ENCODE data around the gene CDH9.

DNA sequence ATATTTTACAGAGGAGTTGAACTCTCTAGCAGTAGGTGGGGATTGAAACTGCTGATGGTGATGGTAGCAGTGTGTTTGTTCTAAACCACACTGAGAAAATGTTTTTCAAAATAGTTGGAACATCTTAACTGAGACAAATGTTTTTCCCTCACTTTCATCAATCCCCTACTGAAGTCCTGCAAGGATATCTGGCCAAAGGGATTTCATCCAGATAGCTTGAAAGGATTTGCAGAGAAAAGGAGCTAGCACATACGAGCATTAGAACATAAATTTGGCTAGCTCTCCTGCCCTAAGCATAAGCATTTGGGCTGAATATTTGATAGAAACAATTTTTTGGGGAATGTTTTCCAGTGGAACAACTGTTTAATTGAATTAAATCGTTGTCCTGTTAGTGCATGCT lies 153.9 kb downstream of the CDH9 start:
- TF ChIP-seq TEAD4 (IDR thresholded peaks at IDR 0.05) = no peak
- TF ChIP-seq CEBPB (IDR thresholded peaks at IDR 0.05) = no peak
- TF ChIP-seq NFIC (IDR thresholded peaks at IDR 0.05) = no peak
- TF ChIP-seq YY1 (IDR thresholded peaks at IDR 0.05; ENCODE audit: low read depth) = no peak
- no peak for TF ChIP-seq RAD21 (IDR thresholded peaks at IDR 0.05; ENCODE audit: low read depth)
- TF ChIP-seq USF1 (IDR thresholded peaks at IDR 0.05) = no peak
- no peak for TF ChIP-seq EP300 (IDR thresholded peaks at IDR 0.05; ENCODE audit: borderline replicate concordance)
- TF ChIP-seq, protein P1, sequence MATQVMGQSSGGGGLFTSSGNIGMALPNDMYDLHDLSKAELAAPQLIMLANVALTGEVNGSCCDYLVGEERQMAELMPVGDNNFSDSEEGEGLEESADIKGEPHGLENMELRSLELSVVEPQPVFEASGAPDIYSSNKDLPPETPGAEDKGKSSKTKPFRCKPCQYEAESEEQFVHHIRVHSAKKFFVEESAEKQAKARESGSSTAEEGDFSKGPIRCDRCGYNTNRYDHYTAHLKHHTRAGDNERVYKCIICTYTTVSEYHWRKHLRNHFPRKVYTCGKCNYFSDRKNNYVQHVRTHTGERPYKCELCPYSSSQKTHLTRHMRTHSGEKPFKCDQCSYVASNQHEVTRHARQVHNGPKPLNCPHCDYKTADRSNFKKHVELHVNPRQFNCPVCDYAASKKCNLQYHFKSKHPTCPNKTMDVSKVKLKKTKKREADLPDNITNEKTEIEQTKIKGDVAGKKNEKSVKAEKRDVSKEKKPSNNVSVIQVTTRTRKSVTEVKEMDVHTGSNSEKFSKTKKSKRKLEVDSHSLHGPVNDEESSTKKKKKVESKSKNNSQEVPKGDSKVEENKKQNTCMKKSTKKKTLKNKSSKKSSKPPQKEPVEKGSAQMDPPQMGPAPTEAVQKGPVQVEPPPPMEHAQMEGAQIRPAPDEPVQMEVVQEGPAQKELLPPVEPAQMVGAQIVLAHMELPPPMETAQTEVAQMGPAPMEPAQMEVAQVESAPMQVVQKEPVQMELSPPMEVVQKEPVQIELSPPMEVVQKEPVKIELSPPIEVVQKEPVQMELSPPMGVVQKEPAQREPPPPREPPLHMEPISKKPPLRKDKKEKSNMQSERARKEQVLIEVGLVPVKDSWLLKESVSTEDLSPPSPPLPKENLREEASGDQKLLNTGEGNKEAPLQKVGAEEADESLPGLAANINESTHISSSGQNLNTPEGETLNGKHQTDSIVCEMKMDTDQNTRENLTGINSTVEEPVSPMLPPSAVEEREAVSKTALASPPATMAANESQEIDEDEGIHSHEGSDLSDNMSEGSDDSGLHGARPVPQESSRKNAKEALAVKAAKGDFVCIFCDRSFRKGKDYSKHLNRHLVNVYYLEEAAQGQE (IDR thresholded peaks at IDR 0.05; ENCODE audit: low read depth) = no peak
- TF ChIP-seq MAX (IDR thresholded peaks at IDR 0.05) = no peak
